ENCODE results near the gene HDAC9.

Gene HDAC9

GRCh38 chr7:18497082-18497481 is 1.5 kb downstream of the HDAC9 start:
- Histone ChIP-seq H3K9me3 (ENCODE audit: control insufficient read depth, insufficient read depth, low read length) (no peaks in the 10 kb centered on the region), H3K27ac (ENCODE audit: low read depth, low read length) (peak overlapping the region; percentile 83), H3K4me2 (ENCODE audit: low read length) (peak overlapping the region; percentile 79), H3K36me3 (ENCODE audit: control insufficient read depth, low read length) (peaks cover 27% of the 10 kb centered on the region), H3K9me2 (replicated peaks; ENCODE audit: control insufficient read depth, low read length) (no peaks in the 10 kb centered on the region), H3K79me2 (ENCODE audit: control insufficient read depth, low read length) (peaks cover 61% of the 10 kb centered on the region), H3K27me3 (ENCODE audit: control insufficient read depth, low read length) (no peaks in the 10 kb centered on the region), H3F3A (ENCODE audit: control insufficient read depth, insufficient read depth) (peaks cover 15% of the 10 kb centered on the region), H3K4me1 (ENCODE audit: control insufficient read depth, low read length) (peaks cover 58% of the 10 kb centered on the region), H3K4me3 (ENCODE audit: low read length) (peak overlapping the region; percentile 78), H4K20me1 (ENCODE audit: control insufficient read depth, insufficient read depth, low read depth, low read length) (no peaks in the 10 kb centered on the region)
- TF ChIP-seq EZH2phosphoT487 (IDR thresholded peaks at IDR 0.05; ENCODE audit: borderline replicate concordance, low read length), result no peak
- TF ChIP-seq, protein P1, sequence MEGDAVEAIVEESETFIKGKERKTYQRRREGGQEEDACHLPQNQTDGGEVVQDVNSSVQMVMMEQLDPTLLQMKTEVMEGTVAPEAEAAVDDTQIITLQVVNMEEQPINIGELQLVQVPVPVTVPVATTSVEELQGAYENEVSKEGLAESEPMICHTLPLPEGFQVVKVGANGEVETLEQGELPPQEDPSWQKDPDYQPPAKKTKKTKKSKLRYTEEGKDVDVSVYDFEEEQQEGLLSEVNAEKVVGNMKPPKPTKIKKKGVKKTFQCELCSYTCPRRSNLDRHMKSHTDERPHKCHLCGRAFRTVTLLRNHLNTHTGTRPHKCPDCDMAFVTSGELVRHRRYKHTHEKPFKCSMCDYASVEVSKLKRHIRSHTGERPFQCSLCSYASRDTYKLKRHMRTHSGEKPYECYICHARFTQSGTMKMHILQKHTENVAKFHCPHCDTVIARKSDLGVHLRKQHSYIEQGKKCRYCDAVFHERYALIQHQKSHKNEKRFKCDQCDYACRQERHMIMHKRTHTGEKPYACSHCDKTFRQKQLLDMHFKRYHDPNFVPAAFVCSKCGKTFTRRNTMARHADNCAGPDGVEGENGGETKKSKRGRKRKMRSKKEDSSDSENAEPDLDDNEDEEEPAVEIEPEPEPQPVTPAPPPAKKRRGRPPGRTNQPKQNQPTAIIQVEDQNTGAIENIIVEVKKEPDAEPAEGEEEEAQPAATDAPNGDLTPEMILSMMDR (IDR thresholded peaks at IDR 0.05; ENCODE audit: low read depth, low read length, poor library complexity, severe bottlenecking), result no peak

DNA sequence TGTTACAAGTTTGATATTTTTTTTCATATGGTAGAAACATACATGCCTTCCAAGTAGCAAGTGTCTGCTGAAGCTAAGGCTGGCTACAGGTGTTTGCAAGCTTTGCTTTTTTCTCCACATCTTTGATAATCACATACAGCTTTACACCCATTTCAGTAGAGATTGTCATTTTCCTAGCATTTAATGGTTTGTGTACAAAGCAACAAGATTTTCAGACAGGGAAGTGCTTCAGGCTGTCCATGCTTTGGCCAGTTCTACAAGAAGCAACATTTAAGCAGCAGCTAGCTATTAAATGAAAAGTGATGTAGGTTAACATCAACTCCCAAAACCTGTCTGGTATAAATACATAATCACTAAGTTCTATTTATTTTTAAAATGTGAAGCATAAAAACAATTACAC is 2.3 kb downstream of the HDAC9 start:
- peaks cover 65% of the 10 kb centered on the region for H3K4me1 ChIP-seq (ENCODE audit: control insufficient read depth, low read length)
- H3K36me3 ChIP-seq (ENCODE audit: control insufficient read depth, low read length), result peaks cover 29% of the 10 kb centered on the region
- TF ChIP-seq, protein P1 (IDR thresholded peaks at IDR 0.05; ENCODE audit: low read depth, low read length, poor library complexity, severe bottlenecking), result no peak
- TF ChIP-seq EZH2phosphoT487 (IDR thresholded peaks at IDR 0.05; ENCODE audit: borderline replicate concordance, low read length), result no peak
- no peaks in the 10 kb centered on the region for H4K20me1 ChIP-seq (ENCODE audit: control insufficient read depth, insufficient read depth, low read depth, low read length)
- peaks cover 64% of the 10 kb centered on the region for H3K79me2 ChIP-seq (ENCODE audit: control insufficient read depth, low read length)
- H3K4me2 ChIP-seq (ENCODE audit: low read length), result peak overlapping the region; percentile 79
- no peaks in the 10 kb centered on the region for H3K9me3 ChIP-seq (ENCODE audit: control insufficient read depth, insufficient read depth, low read length)
- H3K4me3 ChIP-seq (ENCODE audit: low read length), result peak overlapping the region; percentile 78
- no peaks in the 10 kb centered on the region for H3K27me3 ChIP-seq (ENCODE audit: control insufficient read depth, low read length)
- H3K27ac ChIP-seq (ENCODE audit: low read depth, low read length), result peak overlapping the region; percentile 83
- H3K9me2 ChIP-seq (replicated peaks; ENCODE audit: control insufficient read depth, low read length), result no peaks in the 10 kb centered on the region
- H3F3A ChIP-seq (ENCODE audit: control insufficient read depth, insufficient read depth), result peaks cover 22% of the 10 kb centered on the region

DNA sequence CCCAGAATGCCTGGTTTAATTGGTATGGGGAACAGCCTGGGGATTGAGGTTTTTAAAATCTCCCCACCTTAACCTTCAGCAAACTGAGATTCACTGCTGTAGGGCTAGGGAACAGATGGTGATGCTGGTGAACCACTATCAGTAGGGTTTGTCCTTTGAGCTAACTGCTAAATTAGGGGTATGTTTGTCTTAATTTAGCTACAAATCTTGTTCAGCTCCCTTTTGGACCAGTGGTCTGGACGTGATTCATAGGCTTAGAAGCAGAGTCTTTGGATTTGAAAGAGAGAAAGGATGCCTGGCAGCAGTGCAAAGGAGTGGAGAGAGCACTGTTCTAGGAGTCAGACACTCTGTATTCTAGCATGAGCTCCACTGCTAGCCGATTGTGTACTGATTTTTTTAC is 2.8 kb downstream of the HDAC9 start:
- no peaks in the 10 kb centered on the region for H3K9me2 ChIP-seq (replicated peaks; ENCODE audit: control insufficient read depth, low read length)
- no peaks in the 10 kb centered on the region for H4K20me1 ChIP-seq (ENCODE audit: control insufficient read depth, insufficient read depth, low read depth, low read length)
- peak overlapping the region; percentile 78 for H3K4me3 ChIP-seq (ENCODE audit: low read length)
- peaks cover 25% of the 10 kb centered on the region for H3F3A ChIP-seq (ENCODE audit: control insufficient read depth, insufficient read depth)
- H3K4me2 ChIP-seq (ENCODE audit: low read length), result peak overlapping the region; percentile 79
- peaks cover 71% of the 10 kb centered on the region for H3K4me1 ChIP-seq (ENCODE audit: control insufficient read depth, low read length)
- H3K27me3 ChIP-seq (ENCODE audit: control insufficient read depth, low read length), result no peaks in the 10 kb centered on the region
- peak overlapping the region; percentile 83 for H3K27ac ChIP-seq (ENCODE audit: low read depth, low read length)
- no peak for TF ChIP-seq EZH2phosphoT487 (IDR thresholded peaks at IDR 0.05; ENCODE audit: borderline replicate concordance, low read length)
- TF ChIP-seq, protein P1 (IDR thresholded peaks at IDR 0.05; ENCODE audit: low read depth, low read length, poor library complexity, severe bottlenecking), result no peak
- H3K36me3 ChIP-seq (ENCODE audit: control insufficient read depth, low read length), result peaks cover 34% of the 10 kb centered on the region
- peaks cover 69% of the 10 kb centered on the region for H3K79me2 ChIP-seq (ENCODE audit: control insufficient read depth, low read length)
- H3K9me3 ChIP-seq (ENCODE audit: control insufficient read depth, insufficient read depth, low read length), result no peaks in the 10 kb centered on the region

Data from DOHH2 (cell line).